PFSK-1 (cell line): ENCODE measurements around the gene NUDCD3.

Experiments used
- FOXP2 ChIP-seq: optimal IDR thresholded peaks from 2 replicates; pipeline ENCODE3; 2011; ENCODE audit warnings: borderline replicate concordance, control low read depth, inconsistent platforms; ENCODE audit not compliant: insufficient read depth; ENCODE audit errors: extremely low read length, extremely low read depth
- POLR2AphosphoS5 ChIP-seq: IDR thresholded peaks from 2 replicates; pipeline ENCODE4 v1.6.1; 2012; ENCODE audit warnings: low read depth, mild to moderate bottlenecking, control low read depth, low read length, moderate library complexity
- REST ChIP-seq, 2 experiments: IDR thresholded peaks; 2 replicates each; pipeline versions ENCODE4 v1.6.1 to v1.8.0; 2011 to 2012; ENCODE audit warnings: low read depth in 2 of 2, low read length in 2 of 2, control low read depth in 1 of 2, inconsistent platforms in 1 of 2, mild to moderate bottlenecking in 1 of 2, moderate library complexity in 1 of 2; ENCODE audit not compliant: insufficient read depth in 1 of 2
- SIN3A ChIP-seq: IDR thresholded peaks from 2 replicates; pipeline ENCODE4 v1.6.1; 2012; ENCODE audit warnings: mild to moderate bottlenecking, low read length, moderate library complexity, borderline replicate concordance; ENCODE audit not compliant: insufficient read depth
- TAF1 ChIP-seq: IDR thresholded peaks from 2 replicates; pipeline ENCODE4 v1.6.1; 2012; ENCODE audit warnings: low read length, control low read depth, borderline replicate concordance; ENCODE audit not compliant: insufficient read depth

- TF ChIP-seq TAF1 (no peak), POLR2AphosphoS5 (no peak), REST (IDR thresholded peaks at IDR 0.05; ENCODE audit: insufficient read depth in 1 of 2, low read depth in 2 of 2, low read length in 2 of 2) (no peak), SIN3A (no peak), FOXP2 (no peak)
Measured at GRCh38 chr7:44524811-44525388, 34.4 kb upstream of the NUDCD3 start.
